ENCODE measurements around the gene RNF10. TPM values are rescaled to one million over a fixed set of nuclear protein-coding genes. Genes with fewer than 3 reads are reported as not detected.

RNF10 gene
- total RNA-seq, 1 donor = 122 TPM

- Histone ChIP-seq H3K4me1 (ENCODE audit: insufficient read depth, low read length) (peaks cover 18% of the 10 kb centered on the region), H3K4me3 (ENCODE audit: insufficient read depth, low read length) (peak overlapping the region; percentile 30), H3K36me3 (ENCODE audit: insufficient read depth, low read length) (peaks cover 11% of the 10 kb centered on the region), H3K4me2 (ENCODE audit: insufficient read depth, low read length) (peak overlapping the region; percentile 71), H3K79me2 (ENCODE audit: insufficient read depth, low read length) (peaks cover 9% of the 10 kb centered on the region), H4K20me1 (ENCODE audit: insufficient read depth, low read length) (no peaks in the 10 kb centered on the region), H3K9me3 (ENCODE audit: low read depth, low read length) (no peaks in the 10 kb centered on the region), H2AFZ (ENCODE audit: low read length) (peak overlapping the region; percentile 56), H3K27ac (ENCODE audit: low read depth, low read length) (no peak overlapping the region), H3K27me3 (ENCODE audit: insufficient read depth, low read length) (no peaks in the 10 kb centered on the region)
- peak; percentile 95 for DNase-seq (ENCODE audit: insufficient read length, low spot score, missing footprints)
- peak; percentile 93 for TF ChIP-seq CTCF (IDR thresholded peaks at IDR 0.05; ENCODE audit: extremely low read depth, low read depth, low read length)
Observed at GRCh38 chr12:120583478-120584030, 49.4 kb downstream of the RNF10 start.

- Histone ChIP-seq H2AFZ (ENCODE audit: low read length) (peak overlapping the region; percentile 54), H3K4me1 (ENCODE audit: insufficient read depth, low read length) (peaks cover 18% of the 10 kb centered on the region), H3K4me2 (ENCODE audit: insufficient read depth, low read length) (peak overlapping the region; percentile 71), H3K27me3 (ENCODE audit: insufficient read depth, low read length) (no peaks in the 10 kb centered on the region), H3K36me3 (ENCODE audit: insufficient read depth, low read length) (peaks cover 2% of the 10 kb centered on the region), H4K20me1 (ENCODE audit: insufficient read depth, low read length) (no peaks in the 10 kb centered on the region), H3K9me3 (ENCODE audit: low read depth, low read length) (no peaks in the 10 kb centered on the region), H3K27ac (ENCODE audit: low read depth, low read length) (no peak overlapping the region), H3K4me3 (ENCODE audit: insufficient read depth, low read length) (peak overlapping the region; percentile 67), H3K79me2 (ENCODE audit: insufficient read depth, low read length) (peaks cover 9% of the 10 kb centered on the region)
- no peak for TF ChIP-seq CTCF (IDR thresholded peaks at IDR 0.05; ENCODE audit: extremely low read depth, low read depth, low read length)
- peak; percentile 92 for DNase-seq (ENCODE audit: insufficient read length, low spot score, missing footprints)
Observed at GRCh38 chr12:120584343-120585149, 50.4 kb downstream of the RNF10 start.

GRCh38 chr12:120586206-120586605 lies 52.0 kb downstream of the RNF10 start:
- no peaks in the 10 kb centered on the region for H3K79me2 ChIP-seq (ENCODE audit: insufficient read depth, low read length)

More at GRCh38 chr12:120586206-120586605, 52.0 kb downstream of the RNF10 start:
- no peak for TF ChIP-seq CTCF (IDR thresholded peaks at IDR 0.05; ENCODE audit: extremely low read depth, low read depth, low read length)
- H3K27ac ChIP-seq (ENCODE audit: low read depth, low read length) = no peak overlapping the region
- no peaks in the 10 kb centered on the region for H3K27me3 ChIP-seq (ENCODE audit: insufficient read depth, low read length)
- no peaks in the 10 kb centered on the region for H3K36me3 ChIP-seq (ENCODE audit: insufficient read depth, low read length)
- no peak overlapping the region for H3K4me3 ChIP-seq (ENCODE audit: insufficient read depth, low read length)
- no peak for DNase-seq (ENCODE audit: insufficient read length, low spot score, missing footprints)
- peaks cover 12% of the 10 kb centered on the region for H3K4me1 ChIP-seq (ENCODE audit: insufficient read depth, low read length)
- no peak overlapping the region for H3K4me2 ChIP-seq (ENCODE audit: insufficient read depth, low read length)
- H3K9me3 ChIP-seq (ENCODE audit: low read depth, low read length) = no peaks in the 10 kb centered on the region
- H4K20me1 ChIP-seq (ENCODE audit: insufficient read depth, low read length) = no peaks in the 10 kb centered on the region
- no peak overlapping the region for H2AFZ ChIP-seq (ENCODE audit: low read length)
